Ramos (cell line): Measurements from ENCODE around the gene COL24A1.
"Not testable (repeated sequence)": the region's sequence is repeated elsewhere in the genome, so short reads cannot be mapped to it uniquely, and the experiment has no call there.

Source experiments
- in situ Hi-C: fragments of 300-500 bp; cut with MboI; formaldehyde crosslinking; loops from one replicate; pipeline ENCODE4 v1.14.3; 2022; ENCODE audit warnings: low sequenced_read_pairs; ENCODE audit not compliant: unreplicated experiment

Gene COL24A1

GRCh38 chr1:85933961-85934360 lies 222.6 kb downstream of the COL24A1 start:
- in situ Hi-C loops, result no loop called here

- in situ Hi-C loops, result no loop called here
These were observed 244.8 kb downstream of the COL24A1 start for GRCh38 chr1:85911742-85912141.

GRCh38 chr1:85900921-85901320 lies 255.7 kb downstream of the COL24A1 start:
- in situ Hi-C loops, result no loop called here

GRCh38 chr1:85898861-85899260 lies 257.7 kb downstream of the COL24A1 start:
- in situ Hi-C loops, result no loop called here

- in situ Hi-C loops, result no loop called here
These were observed 261.9 kb downstream of the COL24A1 start for GRCh38 chr1:85894651-85895050.

GRCh38 chr1:85892366-85892765 lies 264.2 kb downstream of the COL24A1 start:
- in situ Hi-C loops, result no loop called here

GRCh38 chr1:85889870-85890269 lies 266.7 kb downstream of the COL24A1 start:
- in situ Hi-C loops, result no loop called here

- in situ Hi-C loops, result no loop called here
These were observed 267.7 kb downstream of the COL24A1 start for GRCh38 chr1:85888921-85889320.

GRCh38 chr1:85884372-85885035 lies 272.1 kb downstream of the COL24A1 start:
- in situ Hi-C loops, result no loop called here

GRCh38 chr1:85867189-85867588 lies 289.4 kb downstream of the COL24A1 start:
- in situ Hi-C loops, result no loop called here

- in situ Hi-C loops, result no loop called here
These were observed 291.4 kb downstream of the COL24A1 start for GRCh38 chr1:85865213-85865612.

- in situ Hi-C loops, result no loop called here
These were observed 291.8 kb downstream of the COL24A1 start for GRCh38 chr1:85864727-85865126.

- in situ Hi-C loops, result not testable (repeated sequence)
These were observed 292.9 kb downstream of the COL24A1 start for GRCh38 chr1:85863639-85864038.

GRCh38 chr1:85862456-85862855 lies 294.1 kb downstream of the COL24A1 start:
- in situ Hi-C loops, result no loop called here

- in situ Hi-C loops, result no loop called here
These were observed 298.6 kb downstream of the COL24A1 start for GRCh38 chr1:85857991-85858390.

GRCh38 chr1:85850238-85850637 lies 306.3 kb downstream of the COL24A1 start:
- in situ Hi-C loops, result no loop called here

- in situ Hi-C loops, result no loop called here
These were observed 306.9 kb downstream of the COL24A1 start for GRCh38 chr1:85849660-85850059.

GRCh38 chr1:85847356-85847755 lies 309.2 kb downstream of the COL24A1 start:
- in situ Hi-C loops, result no loop called here

GRCh38 chr1:85846706-85847105 lies 309.9 kb downstream of the COL24A1 start:
- in situ Hi-C loops, result no loop called here

- in situ Hi-C loops, result no loop called here
These were observed 317.1 kb downstream of the COL24A1 start for GRCh38 chr1:85839459-85839858.

GRCh38 chr1:85838238-85838637 lies 318.3 kb downstream of the COL24A1 start:
- in situ Hi-C loops, result no loop called here

- in situ Hi-C loops, result no loop called here
These were observed 319.8 kb downstream of the COL24A1 start for GRCh38 chr1:85836736-85837135.
